ENCODE data around the gene ALDH16A1. TPM values are rescaled to one million over a fixed set of nuclear protein-coding genes. Genes with fewer than 3 reads are reported as not detected.

Gene ALDH16A1
- 67.5 TPM for polyA plus RNA-seq

DNA sequence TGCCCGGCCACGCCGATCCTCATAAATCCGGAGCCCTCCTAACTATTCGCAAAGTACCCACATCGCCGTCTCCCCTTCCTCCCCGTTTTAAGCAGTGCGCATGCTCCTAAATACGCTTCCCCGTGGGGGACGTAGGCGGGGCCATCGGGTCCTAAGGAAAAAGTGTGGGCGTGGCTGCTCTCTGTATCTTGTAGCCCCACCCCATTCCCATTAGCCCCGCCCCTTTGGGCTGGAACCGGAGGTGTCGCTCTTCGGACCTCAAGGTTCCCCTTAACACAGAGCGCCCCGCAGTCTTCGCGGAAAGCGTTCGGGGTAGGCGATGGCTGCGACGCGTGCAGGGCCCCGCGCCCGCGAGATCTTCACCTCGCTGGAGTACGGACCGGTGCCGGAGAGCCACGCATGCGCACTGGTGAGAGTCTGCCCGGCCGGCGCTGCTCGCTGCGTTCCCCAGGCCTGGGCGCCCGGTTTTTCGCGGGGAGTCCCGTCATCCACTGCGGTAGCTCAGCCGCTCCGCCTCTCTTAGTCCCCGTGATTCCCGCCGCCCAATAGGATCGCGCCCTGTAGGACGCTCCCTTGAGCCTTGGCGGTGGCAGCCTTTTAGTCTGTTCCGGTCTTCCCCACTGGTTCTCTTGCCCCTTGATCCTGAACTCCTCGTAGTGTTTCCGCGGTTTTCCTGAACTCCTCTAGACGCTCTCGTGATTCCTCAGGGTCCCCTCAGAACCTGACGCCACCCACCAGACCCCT lies at the start of gene ALDH16A1:
TSS of gene ALDH16A1 (plus strand) at position 213 of the 744 bp plus-strand sequence. CDS start at position 320, 107 bp downstream.
- peaks cover 19 to 34% (median 23%) of the 10 kb centered on the region in 3 donors for H3K4me1 Mint-ChIP-seq
- H3K36me3 Mint-ChIP-seq: peaks cover 3% of the 10 kb centered on the region
- H3K27me3 Mint-ChIP-seq: no peaks in the 10 kb centered on the region
- H3K4me3 Mint-ChIP-seq: peak within 1 kb of the TSS; percentile 91 to 100 (median 98)
- H3K9me3 Mint-ChIP-seq: no peaks in the 10 kb centered on the region
- peak within 1 kb of the TSS; percentile 79 to 100 (median 99) for H3K27ac Mint-ChIP-seq

DNA sequence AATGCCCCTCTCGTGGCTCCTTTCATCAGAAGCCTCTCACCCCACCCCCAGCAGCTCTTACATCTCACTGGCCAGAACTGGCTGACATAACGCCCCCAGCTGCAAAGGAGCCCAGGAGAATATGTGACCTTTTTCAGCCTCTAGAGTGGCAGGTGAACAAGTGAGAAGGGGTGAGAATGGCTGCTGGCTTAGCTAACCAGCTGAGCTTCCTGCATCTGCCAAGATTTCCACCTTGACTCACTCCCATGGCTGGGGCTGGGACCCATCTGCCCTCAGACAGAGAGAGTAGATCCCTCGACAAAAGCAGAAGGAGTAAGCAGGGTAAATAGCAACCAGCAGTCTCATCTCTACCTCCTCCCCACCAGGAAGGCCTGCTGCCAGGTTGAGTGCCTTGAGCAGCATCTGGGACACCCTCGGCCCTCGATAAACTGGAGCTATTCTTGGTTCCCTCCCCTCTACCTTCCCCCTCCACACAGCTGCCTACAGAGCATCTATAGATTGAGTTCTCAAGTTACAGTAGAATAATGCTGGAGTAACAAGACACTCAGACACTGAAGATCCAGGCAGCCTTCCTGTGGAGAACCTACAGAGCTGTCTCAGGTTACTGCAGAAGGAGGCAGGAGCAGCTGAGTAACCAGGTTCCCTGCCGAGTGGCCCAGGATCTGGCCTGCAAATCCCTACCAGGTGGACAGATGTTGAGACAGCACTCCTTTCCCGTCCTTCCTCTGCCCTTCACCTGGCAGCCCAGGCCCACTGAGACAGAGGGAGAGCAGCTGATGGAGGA lies 49.4 kb upstream of the ALDH16A1 start:
- Mint-ChIP-seq H3K9me3 (no peaks in the 10 kb centered on the region), H3K4me1 (peaks cover 13 to 16% (median 16%) of the 10 kb centered on the region in 3 donors), H3K36me3 (no peaks in the 10 kb centered on the region), H3K27me3 (no peaks in the 10 kb centered on the region), H3K4me3 (peak overlapping the region in 1 of 4 donors; percentile 32), H3K27ac (peak overlapping the region in 2 of 3 donors; percentile 71 to 76)

DNA sequence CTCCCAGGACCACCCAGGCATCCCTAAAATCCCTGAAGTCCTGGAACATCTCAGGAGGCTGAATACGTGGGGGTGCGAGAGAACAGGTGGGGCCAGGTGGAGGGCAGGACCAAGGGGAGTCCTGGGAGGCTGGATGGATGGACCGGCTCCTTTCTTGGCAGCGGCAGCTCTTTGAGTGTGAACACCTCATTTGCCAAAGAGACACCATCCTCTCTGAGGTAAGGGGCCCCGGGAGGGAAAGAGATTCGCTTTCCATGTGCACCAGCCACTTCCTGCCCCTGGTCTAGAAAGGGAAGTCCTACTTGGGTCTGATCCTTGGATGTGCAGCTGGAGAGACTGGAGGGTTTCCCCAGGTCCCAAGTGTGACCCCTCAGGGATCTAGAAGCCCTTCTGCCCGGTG lies 45.9 kb upstream of the ALDH16A1 start:
- Mint-ChIP-seq H3K9me3 (no peaks in the 10 kb centered on the region), H3K36me3 (no peaks in the 10 kb centered on the region), H3K4me1 (peaks cover 27 to 38% (median 32%) of the 10 kb centered on the region in 3 donors), H3K27me3 (peaks cover 2% of the 10 kb centered on the region), H3K27ac (no peak overlapping the region), H3K4me3 (no peak overlapping the region)

DNA sequence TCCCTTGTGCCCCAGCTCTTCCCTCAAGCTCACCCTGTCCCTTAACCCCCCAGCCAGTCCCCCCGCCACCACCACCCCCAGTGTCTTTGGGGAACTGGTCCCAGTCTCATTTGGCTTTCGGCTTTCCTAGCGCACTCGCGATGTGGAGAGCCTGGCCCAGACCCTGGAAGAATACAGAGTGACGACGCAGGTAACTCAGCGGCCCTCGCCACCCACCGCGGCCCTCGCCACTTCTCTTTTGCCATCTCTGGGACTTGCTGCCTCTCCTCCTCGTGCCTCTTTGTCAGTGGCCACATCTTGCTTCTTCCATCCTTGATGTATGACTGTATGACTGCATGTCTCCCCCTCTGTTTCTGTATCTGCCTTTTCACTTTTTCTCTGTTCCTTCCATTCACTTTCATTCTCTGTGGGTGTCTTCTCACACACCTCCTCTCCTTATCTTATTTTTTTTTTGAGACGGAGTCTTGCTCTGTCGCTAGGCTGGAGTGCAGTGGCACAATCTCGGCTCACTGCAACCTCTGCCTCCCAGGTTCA lies 45.5 kb upstream of the ALDH16A1 start:
- H3K9me3 Mint-ChIP-seq: no peaks in the 10 kb centered on the region
- no peak overlapping the region for H3K4me3 Mint-ChIP-seq
- H3K27me3 Mint-ChIP-seq: peaks cover 2% of the 10 kb centered on the region
- H3K27ac Mint-ChIP-seq: peak overlapping the region in 1 of 3 donors; percentile 1
- H3K36me3 Mint-ChIP-seq: no peaks in the 10 kb centered on the region
- peaks cover 28 to 38% (median 32%) of the 10 kb centered on the region in 3 donors for H3K4me1 Mint-ChIP-seq

DNA sequence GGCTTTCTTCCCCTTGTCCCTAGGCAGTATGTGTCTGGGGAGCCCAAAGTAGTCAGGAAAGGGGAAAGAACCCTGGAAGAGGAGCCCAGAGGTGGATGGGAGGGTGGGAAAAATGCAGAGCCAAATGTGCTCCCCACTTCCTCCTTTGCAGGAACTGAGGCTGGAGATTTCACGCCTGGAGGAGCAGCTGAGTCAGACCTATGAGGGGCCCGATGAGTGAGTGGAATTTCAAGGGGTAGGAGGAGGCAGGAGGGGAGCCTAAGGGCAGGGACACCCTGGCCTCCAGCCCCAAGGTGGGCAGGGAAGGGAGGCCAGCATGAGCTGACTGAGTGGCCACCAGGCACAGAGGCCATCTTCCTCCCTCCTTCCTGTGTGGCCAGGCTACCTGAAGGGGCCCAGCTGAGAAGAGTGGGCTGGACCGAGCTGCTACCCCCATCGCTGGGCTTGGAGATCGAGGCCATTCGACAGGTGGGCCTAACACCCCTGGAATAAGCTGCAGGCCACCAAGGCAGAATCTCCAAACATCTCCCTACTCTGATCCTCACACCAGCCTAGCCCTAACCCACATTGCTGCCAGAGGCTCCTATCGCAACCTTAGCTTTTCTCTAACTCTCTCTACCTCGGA lies 44.1 kb upstream of the ALDH16A1 start:
- Mint-ChIP-seq H3K4me1 (peaks cover 25 to 29% (median 26%) of the 10 kb centered on the region in 3 donors), H3K27me3 (peaks cover 2% of the 10 kb centered on the region), H3K9me3 (no peaks in the 10 kb centered on the region), H3K27ac (peak overlapping the region in 2 of 3 donors; percentile 20 to 65), H3K36me3 (no peaks in the 10 kb centered on the region), H3K4me3 (peak overlapping the region in 3 of 4 donors; percentile 1 to 83 (median 70))

DNA sequence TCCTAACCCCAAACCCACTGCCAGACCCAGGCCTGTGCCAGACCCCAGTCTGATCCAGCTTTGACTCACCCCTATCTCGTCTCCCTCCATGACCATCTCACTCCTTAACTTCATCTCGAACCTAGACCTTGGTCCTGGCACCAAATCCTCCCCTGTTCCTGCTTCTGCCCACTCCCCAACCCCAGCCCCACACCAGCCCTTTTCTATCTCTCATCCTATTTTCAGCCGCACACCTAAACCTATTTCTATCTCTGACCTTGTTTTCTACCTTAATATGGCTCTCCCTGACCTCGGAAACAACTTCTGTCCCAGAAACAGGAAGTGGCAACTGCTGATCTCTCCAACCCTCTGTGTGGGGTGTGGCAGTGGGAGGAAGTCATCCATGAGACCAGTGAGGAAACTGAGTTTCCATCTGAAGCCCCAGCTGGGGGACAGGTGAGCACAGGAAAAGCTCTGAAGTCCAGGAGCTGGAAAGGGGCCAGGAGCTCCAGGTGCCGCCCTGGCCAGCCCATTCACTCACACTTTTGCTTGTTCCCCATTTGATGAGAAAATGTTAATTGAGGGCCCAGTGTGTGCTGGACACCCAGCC lies 43.5 kb upstream of the ALDH16A1 start:
- no peaks in the 10 kb centered on the region for H3K9me3 Mint-ChIP-seq
- peak overlapping the region; percentile 1 to 83 (median 57) for H3K4me3 Mint-ChIP-seq
- peaks cover 2% of the 10 kb centered on the region for H3K27me3 Mint-ChIP-seq
- peaks cover 25 to 28% (median 26%) of the 10 kb centered on the region in 3 donors for H3K4me1 Mint-ChIP-seq
- no peaks in the 10 kb centered on the region for H3K36me3 Mint-ChIP-seq
- H3K27ac Mint-ChIP-seq: peak overlapping the region; percentile 20 to 65 (median 27)

DNA sequence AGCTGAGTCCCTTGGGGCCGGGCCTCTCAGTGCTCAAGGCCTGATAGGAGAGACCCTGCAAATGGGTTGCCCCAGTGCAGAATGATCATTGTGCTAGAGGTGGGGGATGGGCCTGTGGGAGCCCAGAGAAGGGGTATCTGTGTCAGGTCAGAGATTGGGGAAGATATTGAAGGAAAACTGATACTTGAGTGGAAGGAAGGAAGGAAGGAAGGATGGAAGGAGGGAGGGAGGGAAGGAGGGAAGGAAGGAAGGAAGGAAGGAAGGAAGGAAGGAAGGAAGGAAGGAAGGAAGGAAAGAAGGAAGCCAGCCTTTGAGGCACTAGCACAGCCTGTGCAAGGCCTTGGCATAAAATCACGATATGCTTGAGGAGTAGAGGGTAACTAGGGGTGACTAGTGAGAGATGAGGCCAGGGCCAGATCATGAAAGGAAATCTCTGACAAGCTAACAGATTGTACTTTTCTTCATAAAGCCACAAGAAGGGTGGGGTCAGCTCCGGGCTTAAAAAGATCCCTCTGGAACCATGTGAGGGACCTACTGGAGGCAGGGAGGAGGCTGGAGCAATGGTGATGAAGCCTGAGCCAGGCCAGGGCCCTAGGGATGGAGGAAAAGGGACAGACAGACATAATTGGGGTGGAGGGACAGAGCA lies 41.2 kb upstream of the ALDH16A1 start:
- peaks cover 4% of the 10 kb centered on the region for H3K27me3 Mint-ChIP-seq
- no peaks in the 10 kb centered on the region for H3K9me3 Mint-ChIP-seq
- no peaks in the 10 kb centered on the region for H3K36me3 Mint-ChIP-seq
- peaks cover 25 to 30% (median 26%) of the 10 kb centered on the region in 3 donors for H3K4me1 Mint-ChIP-seq
- H3K4me3 Mint-ChIP-seq: peak overlapping the region in 1 of 4 donors; percentile 56
- H3K27ac Mint-ChIP-seq: no peak overlapping the region

DNA sequence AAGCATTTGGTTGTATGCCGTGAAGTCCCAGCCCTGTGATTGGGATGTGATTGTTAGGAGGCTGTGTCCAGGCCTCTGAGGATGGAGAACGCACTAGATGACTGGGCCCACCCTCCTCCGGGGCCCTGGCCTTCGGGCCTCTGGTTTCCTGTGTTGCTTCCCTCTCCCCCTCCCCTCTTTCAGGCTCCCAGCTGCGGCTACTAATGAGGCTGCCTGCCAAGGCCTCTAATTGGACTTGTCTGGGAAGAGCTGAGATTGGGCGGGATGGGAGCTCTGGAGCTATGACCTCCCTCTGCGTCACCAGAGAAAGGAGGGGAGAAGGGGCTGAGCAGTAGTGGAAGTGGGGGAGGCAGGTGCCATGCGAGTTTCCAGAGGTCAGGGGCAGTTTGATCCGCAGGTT lies 39.7 kb upstream of the ALDH16A1 start:
- Mint-ChIP-seq H3K4me1 (peaks cover 19 to 26% (median 22%) of the 10 kb centered on the region in 3 donors), H3K4me3 (no peak overlapping the region), H3K27ac (no peak overlapping the region), H3K27me3 (peaks cover 12% of the 10 kb centered on the region), H3K36me3 (no peaks in the 10 kb centered on the region), H3K9me3 (no peaks in the 10 kb centered on the region)

DNA sequence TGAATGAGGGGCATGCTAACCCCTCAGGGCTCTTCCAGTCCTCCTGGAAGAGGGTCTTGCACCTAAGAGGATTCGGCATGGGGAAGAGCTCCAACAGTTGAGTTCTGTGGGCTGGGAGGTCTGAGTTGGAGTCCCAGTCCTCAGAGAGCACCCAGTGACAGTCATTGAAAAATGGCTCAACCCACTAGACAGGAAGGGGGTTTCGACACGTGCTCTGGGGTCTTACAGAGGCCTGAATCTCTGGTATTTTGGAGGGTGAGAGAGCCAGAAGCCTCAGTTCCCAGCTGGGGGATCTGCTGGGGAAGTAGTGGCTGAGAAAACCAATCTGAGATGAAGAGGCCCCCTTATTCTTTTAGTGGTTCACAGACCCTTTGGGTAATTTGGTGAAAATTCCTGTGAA lies 38.8 kb upstream of the ALDH16A1 start:
- peaks cover 19% of the 10 kb centered on the region for H3K27me3 Mint-ChIP-seq
- no peak overlapping the region for H3K4me3 Mint-ChIP-seq
- no peaks in the 10 kb centered on the region for H3K9me3 Mint-ChIP-seq
- no peaks in the 10 kb centered on the region for H3K36me3 Mint-ChIP-seq
- H3K4me1 Mint-ChIP-seq: peaks cover 10 to 19% (median 17%) of the 10 kb centered on the region in 3 donors
- no peak overlapping the region for H3K27ac Mint-ChIP-seq

DNA sequence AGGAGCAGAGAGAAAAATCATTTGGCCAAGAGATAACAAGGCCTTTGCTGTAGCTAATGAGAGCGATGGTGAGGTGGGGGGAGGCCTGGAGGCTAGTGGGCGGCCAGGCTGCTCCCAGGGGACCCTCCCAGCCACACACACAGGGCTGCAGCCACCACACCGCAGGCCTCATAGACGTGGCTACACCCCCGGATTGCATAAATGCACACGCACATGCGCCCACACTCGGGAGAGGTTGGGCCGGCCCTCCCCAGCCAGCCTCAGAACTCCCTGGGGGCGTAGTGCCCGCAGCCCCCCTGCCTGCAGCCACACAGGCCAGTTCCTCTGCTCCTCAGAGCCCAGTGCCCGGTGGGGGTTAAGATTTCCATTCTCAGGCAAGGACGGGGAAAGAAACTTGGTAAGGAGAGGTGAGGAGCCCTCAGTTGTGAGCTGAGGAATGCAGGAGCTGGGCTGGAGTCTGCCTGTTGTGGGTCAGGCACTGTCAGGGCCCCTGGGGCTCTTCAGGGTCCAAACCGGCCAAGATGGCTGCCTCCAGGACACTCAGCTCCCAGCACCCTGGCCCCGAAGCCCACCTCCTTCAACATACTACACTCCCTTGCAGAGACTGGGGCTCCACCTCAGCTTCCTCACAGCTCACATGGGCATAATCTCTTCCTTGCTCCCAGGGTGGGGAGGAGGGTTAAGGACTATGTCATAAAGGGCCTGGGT lies 37.8 kb upstream of the ALDH16A1 start:
- no peaks in the 10 kb centered on the region for H3K9me3 Mint-ChIP-seq
- no peaks in the 10 kb centered on the region for H3K36me3 Mint-ChIP-seq
- H3K4me3 Mint-ChIP-seq: peak overlapping the region in 1 of 4 donors; percentile 52
- peaks cover 7 to 9% (median 9%) of the 10 kb centered on the region in 3 donors for H3K4me1 Mint-ChIP-seq
- H3K27me3 Mint-ChIP-seq: peaks cover 25% of the 10 kb centered on the region
- peak overlapping the region in 1 of 3 donors; percentile 80 for H3K27ac Mint-ChIP-seq

DNA sequence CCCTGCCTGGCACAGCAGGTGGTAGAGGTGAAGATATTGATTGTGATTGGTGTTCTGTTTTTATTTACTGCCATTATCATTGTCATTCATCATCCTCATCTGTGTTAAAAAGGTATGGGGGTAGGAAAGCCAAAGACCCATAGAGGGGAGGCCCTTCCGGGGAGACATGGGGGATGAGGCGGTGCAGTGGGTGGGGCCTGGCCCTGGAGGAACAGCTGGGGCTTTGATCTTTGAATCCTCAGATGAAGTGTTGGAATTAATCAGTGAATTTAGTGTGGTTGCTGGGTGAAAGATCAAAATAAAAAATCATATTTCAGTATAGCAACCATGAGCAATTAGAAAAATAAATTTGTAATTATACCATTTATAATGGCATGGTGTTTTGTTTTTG lies 37.2 kb upstream of the ALDH16A1 start:
- Mint-ChIP-seq H3K4me3 (peak overlapping the region in 2 of 4 donors; percentile 6 to 29), H3K4me1 (peaks cover 9 to 15% (median 12%) of the 10 kb centered on the region in 3 donors), H3K27me3 (peaks cover 30% of the 10 kb centered on the region)

DNA sequence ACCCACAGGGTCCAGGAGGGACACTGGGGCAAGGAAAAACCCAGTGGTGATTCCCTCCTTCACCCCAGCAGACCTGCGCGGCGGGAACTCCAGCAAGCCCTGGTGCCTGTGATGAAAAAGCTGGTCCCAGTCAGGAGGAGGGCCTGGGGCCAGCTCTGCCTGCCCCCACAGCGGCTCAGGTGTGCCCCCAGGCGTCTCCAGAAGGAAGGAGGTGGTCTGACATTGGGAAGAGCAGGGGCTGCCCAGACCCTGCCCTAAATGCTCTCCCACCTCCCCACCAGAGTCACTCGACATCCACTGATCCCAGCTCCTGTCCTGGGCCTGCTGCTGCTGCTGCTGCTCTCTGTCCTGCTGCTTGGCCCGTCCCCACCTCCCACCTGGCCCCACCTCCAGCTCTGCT lies 35.9 kb upstream of the ALDH16A1 start:
- Mint-ChIP-seq H3K4me3 (no peak overlapping the region), H3K27ac (no peak overlapping the region), H3K9me3 (no peaks in the 10 kb centered on the region), H3K27me3 (peaks cover 41% of the 10 kb centered on the region), H3K4me1 (peaks cover 10 to 24% (median 17%) of the 10 kb centered on the region in 3 donors), H3K36me3 (no peaks in the 10 kb centered on the region)

More for the DNA sequence above, 37.2 kb upstream of the ALDH16A1 start:
- Mint-ChIP-seq H3K27ac (no peak overlapping the region), H3K36me3 (no peaks in the 10 kb centered on the region), H3K9me3 (no peaks in the 10 kb centered on the region)

DNA sequence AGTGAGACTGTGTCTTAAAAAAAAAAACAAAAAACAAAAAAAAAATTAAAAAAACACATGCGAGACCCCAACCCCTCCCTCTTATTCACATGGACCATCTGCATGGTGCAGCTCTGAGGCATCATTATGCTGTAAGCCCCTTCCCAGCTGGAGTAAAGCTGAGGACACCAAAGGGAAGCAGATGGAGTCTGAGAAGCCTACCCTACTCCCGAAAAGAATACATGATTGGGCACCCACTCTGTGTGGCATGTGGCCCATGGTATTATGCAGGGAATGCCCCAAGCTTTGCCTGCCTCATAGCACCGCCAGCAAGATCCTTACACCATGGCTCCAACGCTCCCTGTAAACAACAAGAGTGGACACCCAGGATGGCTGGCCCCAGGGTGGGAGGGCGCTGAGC lies 34.5 kb upstream of the ALDH16A1 start:
- Mint-ChIP-seq H3K4me3 (no peak overlapping the region), H3K36me3 (no peaks in the 10 kb centered on the region), H3K27ac (no peak overlapping the region), H3K4me1 (peaks cover 14 to 32% (median 23%) of the 10 kb centered on the region in 3 donors), H3K27me3 (peaks cover 49% of the 10 kb centered on the region), H3K9me3 (no peaks in the 10 kb centered on the region)
